Ecto neural progenitor cell (in vitro differentiated cells): ENCODE results near the gene DCDC2C.

Source experiments
- DNase-seq: peaks from one replicate; pipeline ENCODE4 v3.0.0-alpha.2; 2018; ENCODE audit warnings: low spot score

DCDC2C gene

DNA sequence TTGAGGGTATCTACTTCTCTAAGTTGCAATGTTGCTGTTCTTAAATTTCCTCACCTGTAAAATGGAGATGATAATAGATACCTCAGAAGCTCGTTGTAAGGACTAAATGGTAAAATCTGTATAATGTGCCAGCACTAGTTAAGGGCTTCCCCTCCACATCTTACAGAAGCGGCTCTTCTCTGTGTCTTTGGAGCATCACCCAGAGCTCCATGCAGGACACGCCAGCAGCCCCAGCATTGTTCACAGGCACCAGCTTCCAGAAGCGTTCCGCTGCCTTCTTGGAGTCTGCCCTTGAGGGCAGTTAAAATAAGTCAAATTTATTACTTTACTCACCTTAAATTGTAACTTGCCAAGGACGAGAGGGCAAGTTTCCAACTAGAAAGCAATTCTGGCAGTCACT, 5.8 kb downstream of the DCDC2C start:
- DNase-seq, result no peak

DNA sequence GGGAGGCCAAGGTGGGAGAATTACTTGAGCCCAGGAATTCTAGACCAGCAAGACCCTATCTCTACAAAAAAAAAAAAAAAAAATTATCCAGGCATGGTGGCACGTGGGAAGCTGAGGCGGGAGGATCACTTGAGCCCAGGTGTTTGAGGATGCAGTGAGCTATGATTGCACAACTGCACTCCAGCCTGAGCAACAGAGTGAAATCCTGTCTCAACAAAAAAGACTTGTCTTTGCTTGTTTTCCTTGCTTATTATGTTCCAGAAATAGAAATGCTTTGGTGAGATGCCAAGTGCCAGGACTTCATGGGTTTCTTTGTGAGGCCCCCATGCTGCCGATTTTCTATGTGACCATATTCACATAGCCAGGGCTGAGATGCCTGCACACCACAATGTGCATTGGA, 9.0 kb downstream of the DCDC2C start:
- no peak for DNase-seq

DNA sequence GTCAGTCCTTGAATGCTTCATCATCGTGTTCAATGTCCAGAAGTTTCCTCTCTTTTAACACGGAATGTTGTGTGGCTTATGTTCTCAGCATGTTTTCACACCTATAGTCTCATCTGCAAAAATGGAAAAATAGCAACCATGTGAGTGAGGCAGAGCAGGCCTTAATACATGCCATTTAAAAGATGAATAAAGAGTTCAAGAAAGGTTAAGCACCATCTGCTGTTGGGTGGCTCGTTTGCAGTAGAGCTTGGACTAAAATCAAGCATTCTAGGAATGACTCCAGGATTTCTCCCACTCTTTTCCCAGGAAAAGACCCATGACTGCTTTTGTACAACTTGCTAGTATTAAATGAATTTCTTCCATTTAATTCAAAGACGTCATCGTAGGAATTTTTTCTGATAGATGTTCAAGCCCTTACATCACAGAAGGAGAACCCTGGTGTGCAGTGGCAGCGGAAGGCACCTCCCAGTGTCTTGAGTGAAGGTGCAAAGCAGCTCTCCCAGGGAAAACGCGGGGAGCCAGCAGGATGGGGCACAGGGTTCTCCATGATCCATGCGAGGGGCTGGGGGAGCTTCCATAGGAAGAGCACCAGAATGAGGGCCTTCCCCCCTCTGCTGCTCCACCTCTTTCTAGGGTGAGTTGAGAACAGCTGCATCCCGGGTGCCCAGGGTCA, 9.6 kb downstream of the DCDC2C start:
- no peak for DNase-seq

DNA sequence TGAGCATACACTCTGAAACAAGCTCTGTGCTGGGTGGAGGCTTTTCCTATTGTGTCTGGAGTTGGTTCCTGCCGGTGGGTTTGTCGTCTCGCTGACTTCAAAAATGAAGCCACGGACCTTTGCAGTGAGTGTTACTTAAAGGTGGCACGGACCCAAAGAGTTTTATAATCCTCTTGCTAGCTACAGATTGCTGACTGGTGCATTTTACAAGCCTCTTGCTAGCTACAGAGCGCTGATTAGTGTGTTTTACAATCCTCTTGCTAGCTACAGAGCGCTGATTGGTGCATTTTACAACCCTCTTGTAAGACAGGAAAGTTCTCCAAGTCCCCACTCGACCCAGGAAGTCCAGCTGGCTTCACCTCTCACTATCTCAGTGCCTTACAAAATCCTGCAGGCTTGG, 15.3 kb downstream of the DCDC2C start:
- no peak for DNase-seq

DNA sequence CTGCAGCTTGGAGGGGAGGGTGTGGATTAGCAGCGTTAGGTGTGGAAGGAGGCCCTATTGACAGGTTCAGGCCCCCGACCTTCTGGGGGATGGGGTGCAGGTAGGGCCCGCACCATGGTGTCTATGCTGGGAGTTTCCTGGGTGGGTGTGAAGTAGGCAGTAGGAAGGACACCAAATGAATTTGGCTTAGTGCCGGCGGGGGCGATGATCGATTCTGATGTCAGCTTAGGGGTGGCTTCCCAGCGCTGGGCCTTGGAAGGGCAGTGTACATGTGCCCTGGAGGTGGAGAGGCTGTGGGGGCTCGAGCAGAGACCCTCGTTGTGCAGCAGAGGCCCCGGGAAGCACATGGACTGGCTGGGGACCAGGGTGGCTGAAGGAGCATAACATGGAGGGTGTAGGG, 21.6 kb downstream of the DCDC2C start:
- DNase-seq, result no peak

DNA sequence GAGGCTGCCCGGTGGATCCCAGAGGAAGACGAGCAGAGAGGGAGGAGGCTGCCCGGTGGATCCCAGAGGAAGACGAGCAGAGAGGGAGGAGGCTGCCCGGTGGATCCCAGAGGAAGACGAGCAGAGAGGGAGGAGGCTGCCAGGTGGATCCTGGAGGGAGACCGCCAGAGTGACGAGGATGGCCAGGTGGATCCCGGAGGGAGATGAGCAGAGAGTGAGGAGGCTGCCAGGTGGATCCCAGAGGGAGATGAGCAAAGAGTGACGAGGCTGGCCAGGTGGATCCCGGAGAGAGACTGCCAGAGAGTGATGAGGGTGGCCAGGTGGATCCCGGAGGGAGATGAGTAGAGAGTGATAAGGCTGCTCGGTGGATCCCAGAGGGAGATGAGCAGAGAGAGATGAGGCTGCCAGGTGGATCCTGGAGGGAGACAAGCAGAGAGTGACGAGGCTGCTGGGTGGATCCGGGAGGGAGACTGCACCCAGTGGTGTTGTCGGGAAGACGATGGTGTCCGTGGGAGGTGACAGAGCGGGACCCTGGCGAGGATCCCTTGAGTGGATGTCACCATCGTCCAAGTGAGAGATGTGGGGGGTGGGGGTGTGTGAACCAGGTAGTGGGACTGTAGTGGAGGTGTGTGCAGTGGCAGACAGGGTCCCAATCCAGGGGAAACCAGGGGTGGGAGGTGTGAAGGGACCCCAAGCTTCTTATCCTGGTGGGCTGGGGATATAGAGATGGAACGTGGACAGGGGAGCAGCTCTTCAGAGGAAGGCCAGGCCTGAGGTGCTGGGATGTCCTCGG, 22.3 kb downstream of the DCDC2C start:
- DNase-seq, result no peak

DNA sequence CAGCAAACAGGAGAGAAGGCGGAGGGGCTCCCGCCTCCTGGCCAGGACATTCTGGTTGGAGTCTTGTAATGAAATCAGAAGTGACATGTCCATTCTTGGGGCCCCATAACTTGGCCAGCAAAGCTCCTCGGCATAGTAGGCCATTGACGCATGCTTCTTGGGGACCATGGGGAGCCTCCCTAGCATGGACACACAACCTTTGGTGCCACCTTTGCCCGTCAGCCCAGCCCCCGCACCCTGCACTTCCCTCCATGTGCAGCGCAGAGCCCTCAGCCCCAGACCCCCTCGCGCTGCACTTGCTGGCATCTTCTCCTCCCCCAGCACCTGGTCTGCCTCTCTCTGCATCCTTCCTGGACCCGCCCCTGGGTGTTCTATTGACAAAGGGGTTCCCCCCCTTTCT, 23.1 kb downstream of the DCDC2C start:
- no peak for DNase-seq

DNA sequence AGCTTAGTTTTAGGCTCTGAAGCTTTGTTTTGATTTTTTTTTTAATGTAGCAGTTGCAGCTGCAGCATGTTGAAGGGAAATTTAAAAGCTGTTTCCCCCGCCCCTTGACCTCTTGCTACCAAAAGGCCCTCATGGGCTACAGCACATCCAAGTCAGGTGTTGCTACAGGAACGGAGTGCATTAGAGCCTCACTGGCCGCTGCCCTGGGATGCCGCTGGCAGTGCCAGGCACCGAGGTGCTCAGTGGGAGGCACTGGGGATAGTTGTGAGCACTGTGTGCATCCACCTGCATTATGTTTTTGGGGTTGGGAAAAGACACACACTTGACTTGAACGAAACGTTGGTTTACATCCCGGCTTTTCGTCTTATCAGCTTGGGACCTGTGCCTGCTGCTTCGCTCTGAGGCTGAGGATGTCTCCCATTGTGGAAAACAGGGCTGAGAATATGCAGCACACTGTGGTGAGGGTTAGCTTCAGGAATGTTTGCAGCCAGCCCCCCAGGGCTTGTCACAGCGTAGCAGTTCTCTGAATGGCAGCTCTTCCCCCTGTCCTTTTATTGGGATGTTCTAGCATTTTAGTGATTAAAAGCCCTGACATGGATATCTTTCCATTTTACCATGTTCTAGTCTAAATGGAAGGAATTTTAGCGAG, 24.1 kb downstream of the DCDC2C start:
- DNase-seq, result no peak

DNA sequence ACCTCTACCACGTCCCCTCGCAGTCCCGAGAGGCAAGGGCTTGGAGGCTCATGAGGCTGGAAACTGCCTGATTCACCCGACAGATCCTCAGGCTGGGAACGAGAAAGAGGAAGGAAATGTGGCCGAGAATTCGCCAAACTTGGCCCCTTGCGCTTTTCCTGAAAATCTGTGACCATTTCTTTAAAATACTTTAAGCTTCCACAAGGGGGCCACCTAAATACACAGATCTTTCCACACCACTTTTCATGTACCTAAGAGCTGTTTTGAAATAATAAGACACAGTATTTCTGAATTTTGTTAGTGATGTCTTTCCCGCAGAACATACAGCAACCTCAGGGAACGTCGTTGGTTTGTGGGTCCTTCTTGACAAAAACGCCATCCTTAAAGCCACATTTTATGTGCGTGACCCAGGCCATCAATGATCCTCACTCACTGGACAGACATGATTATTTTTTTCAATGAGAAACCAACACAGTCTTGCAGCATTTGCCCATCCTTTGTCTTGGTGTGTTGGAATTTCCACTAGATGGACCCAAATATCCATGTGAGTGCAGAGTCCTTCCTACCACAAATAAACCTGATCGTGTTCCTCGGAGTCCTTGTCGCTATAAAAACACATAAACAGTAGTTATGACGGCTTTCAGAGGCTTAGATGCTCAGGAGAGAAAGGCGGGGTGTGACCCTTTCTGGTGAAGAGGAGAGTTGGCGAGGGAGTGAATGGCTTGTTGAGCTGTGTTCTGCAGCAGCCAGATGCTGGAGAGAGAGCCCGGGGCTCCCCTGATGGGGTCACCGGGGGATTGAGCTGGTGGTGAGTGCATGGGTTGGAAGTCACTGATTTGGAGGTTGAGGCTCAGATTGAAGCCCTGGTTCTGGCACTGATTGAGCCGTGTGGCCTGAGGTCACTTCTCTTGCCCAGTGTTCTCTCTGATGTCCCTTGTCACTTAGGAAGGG, 25.0 kb downstream of the DCDC2C start:
- no peak for DNase-seq

DNA sequence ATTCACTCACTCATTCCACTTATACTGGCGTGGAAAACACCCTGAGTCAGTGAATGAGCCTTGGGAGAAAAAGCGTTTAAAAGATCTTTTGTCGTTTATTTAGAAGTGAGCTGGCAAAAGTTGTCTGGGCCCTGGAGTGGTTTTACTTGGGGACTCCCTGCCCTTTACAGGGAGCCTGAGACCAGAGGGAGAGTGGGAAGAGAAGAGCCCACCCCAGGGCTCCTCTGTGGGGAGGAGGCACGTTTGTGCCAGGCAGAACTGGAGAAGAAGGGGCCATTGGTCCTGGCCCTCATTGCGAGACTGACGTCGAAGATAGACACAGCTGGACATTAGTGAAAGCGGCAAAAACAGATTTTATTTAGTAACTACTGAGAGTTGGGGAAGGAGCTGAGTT, 25.7 kb downstream of the DCDC2C start:
- DNase-seq, result no peak

DNA sequence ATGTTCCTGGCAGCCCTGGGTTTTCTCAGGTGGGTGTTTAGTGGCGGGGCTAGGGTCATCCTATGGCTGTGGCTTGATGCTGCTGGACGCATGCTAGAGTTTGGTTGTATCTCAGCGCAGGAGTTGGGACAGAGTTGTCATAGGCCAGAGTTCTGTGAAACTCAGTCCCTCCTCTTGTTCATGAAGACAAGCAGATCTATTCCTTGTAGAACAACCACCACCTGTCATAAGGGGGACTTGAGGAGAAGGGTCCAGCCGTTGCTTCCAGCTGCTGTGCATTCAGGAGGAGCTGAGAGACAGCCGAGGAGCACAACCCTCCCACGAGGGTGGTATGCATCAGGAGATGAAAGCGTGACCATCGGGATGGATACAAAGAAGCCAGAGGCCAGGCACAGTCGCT, 26.4 kb downstream of the DCDC2C start:
- no peak for DNase-seq

DNA sequence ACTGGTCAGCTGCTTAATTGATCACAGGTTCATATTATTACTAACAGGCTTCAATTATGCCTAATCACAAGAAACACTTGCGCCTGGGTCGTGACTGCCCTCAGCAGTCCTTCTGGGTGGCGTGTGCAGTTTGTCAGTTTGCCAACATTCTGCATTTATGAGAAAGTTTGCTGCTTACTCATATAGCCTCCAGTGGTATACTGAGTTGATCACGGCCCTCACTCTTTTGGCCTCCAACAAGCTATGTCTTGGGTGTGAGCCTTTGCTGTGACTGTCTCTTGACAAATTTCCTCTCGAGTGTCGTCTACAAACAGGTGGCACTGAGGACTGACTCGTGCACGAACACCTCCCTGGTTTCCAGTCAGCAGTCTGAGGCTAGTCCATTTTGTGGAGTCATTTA, 27.3 kb downstream of the DCDC2C start:
- DNase-seq, result no peak

DNA sequence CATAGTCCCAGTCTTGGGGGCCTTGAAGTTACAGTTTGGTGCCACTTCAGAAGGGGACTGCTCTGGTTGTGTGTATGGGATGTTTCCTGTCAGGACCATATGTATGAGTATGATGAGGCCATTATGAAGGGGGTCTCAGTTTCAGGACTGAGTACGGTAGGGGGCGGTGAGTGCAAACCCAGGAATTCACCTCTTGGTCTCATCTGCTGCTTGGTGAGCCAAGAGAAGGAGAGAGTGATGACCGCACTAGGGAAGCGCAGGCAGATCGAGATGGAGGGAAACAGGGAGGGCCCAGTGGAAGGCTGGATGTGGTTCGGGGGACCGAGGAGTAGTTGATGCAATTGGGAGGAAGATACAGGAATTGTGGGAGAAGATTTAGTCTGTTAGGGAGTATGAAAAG, 28.5 kb downstream of the DCDC2C start:
- no peak for DNase-seq

DNA sequence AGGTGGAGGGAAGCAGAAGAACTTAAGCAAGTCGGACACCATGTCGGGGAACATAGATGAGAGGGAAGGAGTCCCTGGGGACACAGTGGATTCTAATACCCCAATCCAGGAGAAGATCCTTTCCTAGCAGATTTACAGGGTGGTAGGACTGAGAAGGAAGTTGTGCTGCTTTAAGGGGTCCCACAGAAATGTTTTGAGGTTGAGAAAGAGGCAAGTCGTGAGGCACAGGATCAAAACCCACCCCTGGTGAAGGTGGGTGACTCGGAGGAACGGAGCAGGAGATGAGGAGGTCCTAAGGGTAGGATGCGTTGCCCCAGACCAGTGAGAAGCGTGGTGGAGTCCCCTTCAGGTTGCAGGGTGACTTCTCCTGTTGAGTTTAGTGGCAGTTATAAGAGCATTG, 32.7 kb downstream of the DCDC2C start:
- peak; percentile 13 for DNase-seq

DNA sequence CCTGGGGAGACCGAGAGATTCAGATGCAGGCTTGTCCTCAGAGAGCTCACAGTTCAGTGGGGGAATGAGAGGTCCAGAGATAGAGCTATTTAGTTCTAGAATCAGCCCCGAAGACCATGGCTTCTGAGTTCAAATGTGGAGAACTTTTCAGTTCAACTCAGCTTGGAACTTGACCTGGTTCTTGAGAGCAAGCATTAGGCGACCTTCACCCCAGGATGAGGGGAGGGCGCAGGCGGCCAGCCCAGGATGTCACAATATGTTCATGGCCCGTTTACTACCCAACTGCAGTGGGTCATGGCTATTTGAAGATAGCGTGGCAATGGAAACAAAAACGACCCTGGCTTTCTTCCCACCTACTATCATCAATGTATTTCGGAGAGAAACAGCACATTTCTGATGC, 33.8 kb downstream of the DCDC2C start:
- peak; percentile 23 for DNase-seq

DNA sequence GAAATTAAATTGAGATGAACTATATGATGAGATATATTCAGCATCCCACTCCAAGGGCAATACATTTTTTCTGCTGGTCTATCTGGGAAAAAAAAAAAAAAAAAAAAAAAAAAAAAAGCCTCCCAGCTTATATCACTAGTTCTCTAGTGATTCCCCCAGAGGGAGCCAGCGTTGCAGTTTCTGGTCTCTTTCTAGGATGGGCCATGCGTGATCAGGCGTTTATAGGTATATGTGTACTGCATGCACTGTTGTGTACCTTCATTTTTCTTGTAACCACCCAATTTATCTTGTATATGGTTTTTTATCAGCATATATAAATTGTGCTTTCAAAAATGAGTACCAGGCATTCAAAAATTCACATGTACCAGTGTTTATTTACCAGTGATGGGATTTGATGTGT, 35.1 kb downstream of the DCDC2C start:
- DNase-seq, result peak; percentile 51

DNA sequence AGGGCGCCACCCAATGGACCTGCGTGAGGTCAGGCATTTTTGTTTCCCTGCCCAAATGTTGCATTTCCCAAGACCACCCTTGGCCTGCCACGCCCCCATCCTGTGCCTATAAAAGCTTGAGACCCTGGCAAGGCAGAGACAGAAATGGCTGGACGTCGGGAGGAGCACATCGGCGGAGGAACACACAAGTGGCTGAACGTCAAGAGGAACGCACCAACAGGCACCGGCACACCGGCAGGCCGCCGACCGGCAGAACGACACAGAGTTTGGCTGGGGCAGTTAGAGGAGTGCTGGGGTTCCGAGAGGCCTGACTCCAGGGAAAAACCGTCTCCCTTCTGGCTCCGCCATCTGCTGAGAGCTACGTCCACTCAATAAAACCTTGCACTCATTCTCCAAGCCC, 35.9 kb downstream of the DCDC2C start:
- DNase-seq, result peak; percentile 43

DNA sequence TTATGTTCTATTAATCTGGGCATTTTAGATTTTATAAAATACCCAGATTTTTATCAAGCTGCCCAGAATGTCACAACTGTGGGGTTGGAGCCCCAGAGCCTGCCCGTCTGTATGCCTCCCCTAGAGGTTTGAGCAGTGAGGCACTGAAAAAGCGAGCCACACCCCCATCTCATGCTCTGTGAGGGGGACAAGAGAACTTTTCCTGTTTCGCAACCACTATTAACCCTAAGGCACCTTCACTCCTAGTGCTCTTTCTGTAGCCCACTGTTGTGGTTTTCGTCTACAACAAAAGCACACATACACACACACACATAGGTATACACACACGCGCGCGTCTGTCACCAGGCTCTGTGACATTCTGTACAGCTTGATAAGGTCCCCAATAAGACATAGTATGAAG, 38.0 kb downstream of the DCDC2C start:
- no peak for DNase-seq

DNA sequence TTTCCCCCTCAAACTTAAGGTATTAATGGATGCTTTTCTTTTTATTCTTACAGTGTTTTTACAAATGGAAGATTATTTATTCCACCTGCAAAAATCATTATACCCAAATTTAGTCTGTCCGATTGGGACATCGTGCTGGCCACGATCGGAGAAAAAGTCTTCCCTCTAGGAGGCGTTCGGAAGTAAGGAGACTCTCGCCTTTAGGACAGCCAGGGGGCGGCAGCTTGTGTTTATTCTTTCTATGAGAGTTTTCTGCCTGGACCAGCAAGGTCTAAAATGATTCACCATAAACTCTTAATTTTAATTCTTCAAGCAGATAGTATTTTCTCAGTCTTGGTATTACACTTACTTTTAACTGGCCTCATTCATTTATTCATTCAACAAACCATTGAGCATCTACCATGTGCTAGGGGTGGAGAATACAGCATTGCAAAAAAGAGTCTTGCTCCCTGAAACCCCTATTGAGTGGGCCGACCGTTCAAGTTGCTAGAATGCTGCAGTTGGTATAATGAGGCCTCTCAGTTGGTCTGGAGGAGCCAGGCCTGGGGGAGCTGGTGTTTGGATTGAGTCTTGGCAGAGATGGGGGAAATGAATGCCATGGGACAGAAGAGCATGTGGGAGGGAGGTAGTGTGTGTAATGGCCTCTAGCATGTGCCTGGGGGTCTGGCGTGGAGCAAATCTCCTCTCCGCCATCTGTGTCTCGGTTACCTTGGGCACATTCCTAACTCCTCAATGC, 38.7 kb downstream of the DCDC2C start:
- no peak for DNase-seq

DNA sequence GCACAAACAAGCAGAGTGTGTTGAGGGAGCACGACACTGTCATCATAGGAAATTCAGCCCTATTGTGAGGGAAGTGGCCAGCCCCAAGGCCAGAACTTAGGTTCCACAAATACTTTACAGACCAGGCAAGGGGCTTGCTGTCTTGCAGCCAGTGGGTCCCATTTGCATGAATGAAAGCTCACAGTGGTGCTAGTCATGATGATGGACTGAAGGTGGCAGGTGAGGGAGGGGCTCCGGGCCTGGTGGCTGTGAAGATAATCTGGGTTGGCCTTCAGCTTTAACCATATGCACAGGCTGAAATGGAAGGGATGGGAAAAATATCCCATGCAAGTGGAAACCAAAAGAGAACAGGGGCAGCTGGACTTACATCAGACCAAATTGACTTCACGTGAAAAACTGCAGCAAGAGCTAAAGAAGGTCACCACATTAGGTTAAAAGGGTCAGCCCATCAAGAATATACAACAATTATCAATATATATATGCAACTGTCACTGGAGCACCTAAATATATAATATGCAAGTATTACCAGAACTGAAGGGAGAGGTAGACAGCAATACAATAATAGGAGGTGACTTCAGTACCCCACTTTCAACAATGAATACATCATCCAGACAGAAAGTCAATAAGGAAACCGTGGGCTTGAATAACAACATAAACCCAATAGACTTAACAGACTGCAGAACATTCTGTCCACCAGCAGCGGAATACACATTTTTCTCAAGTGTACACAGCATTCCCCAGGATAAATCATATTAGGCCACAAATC, 39.6 kb downstream of the DCDC2C start:
- DNase-seq, result no peak
